A549 (cell line): ENCODE data around the gene YIPF5.

Experiments
- CHD2 ChIP-seq: fragments of 150-350 bp; IDR thresholded peaks from 2 replicates; pipeline ENCODE4 v1.6.1; 2014; ENCODE audit warnings: low read length; ENCODE audit not compliant: partially characterized antibody
- CTCF ChIP-seq: fragments of >200 bp; sonication (Bioruptor Twin); formaldehyde crosslinking; IDR thresholded peaks from 3 replicates; pipeline ENCODE4 v1.5.1; 2016
- JUN ChIP-seq, 2 experiments: fragments of >200 bp; sonication (Bioruptor Twin); formaldehyde crosslinking; IDR thresholded peaks; 2 replicates in 1 of 2; 3 replicates in 1 of 2; pipeline ENCODE4 v1.6.1; 2016 to 2017
- MYC ChIP-seq: IDR thresholded peaks from 2 replicates; pipeline ENCODE4 v1.6.1; 2012; ENCODE audit warnings: mild to moderate bottlenecking, inconsistent platforms, low read length, improper control_type of control experiment, borderline replicate concordance
- RFX5 ChIP-seq: fragments of 450-650 bp; IDR thresholded peaks from 2 replicates; pipeline ENCODE4 v1.7.1; 2014; ENCODE audit warnings: antibody characterized with exemption, mild to moderate bottlenecking, moderate library complexity

DNA sequence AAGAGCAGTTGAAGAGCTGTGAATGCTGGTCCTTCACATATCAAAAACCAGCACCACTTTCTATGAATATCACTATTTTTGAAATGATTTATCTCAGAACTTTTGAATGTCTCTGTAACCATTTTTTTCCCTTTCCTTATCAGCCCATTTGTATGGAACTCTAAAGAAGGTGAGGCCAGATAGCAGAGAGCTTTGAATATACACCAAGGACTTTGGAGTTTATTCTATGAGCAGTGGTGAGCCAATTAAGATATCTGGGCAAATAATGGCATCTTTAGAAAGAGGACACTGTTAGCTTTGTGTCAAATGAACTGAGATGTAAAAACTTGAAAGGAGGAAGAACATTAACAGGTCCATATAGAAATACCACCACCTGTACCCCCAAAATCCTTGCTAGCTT lies 22.2 kb upstream of the YIPF5 start:
- TF ChIP-seq CHD2 (no peak), JUN (IDR thresholded peaks at IDR 0.05) (no peak), MYC (no peak), CTCF (no peak), RFX5 (no peak)
